ENCODE measurements around the gene NEMP1. TPM values are rescaled to one million over a fixed set of nuclear protein-coding genes. Genes with fewer than 3 reads are reported as not detected.
"Not testable (repeated sequence)": the region's sequence is repeated elsewhere in the genome, so short reads cannot be mapped to it uniquely, and the experiment has no call there.

NEMP1 gene
- total RNA-seq, 1 donor from 2014 or later, result 16.5 TPM

GRCh38 chr12:57029457-57029856 lies 49.1 kb downstream of the NEMP1 start:
- DNase-seq, result no peak

DNA sequence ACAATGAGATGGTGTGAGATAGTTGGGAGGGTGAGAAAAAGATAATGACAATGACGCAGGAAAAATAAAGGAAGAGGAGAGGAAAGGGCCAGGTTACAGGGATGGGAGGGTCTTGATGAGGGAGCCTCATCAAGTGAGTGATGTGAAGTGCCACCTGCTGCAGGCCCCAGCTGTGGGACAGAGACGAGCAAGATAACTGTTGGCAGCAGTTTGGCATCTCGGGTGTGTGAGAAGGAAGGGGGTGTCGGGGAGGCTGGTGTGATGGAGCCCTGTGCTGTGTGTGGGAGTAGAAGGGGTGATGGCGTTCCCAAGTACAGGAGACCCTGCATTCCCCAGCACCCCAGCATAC lies 50.8 kb downstream of the NEMP1 start:
- no peak for DNase-seq

GRCh38 chr12:57027011-57027804 lies 51.4 kb downstream of the NEMP1 start:
- no peak for DNase-seq

- DNase-seq, result no peak
These were observed 53.4 kb downstream of the NEMP1 start for GRCh38 chr12:57025196-57025595.

- DNase-seq, result not testable (repeated sequence)
These were observed 56.3 kb downstream of the NEMP1 start for GRCh38 chr12:57022324-57022723.

DNA sequence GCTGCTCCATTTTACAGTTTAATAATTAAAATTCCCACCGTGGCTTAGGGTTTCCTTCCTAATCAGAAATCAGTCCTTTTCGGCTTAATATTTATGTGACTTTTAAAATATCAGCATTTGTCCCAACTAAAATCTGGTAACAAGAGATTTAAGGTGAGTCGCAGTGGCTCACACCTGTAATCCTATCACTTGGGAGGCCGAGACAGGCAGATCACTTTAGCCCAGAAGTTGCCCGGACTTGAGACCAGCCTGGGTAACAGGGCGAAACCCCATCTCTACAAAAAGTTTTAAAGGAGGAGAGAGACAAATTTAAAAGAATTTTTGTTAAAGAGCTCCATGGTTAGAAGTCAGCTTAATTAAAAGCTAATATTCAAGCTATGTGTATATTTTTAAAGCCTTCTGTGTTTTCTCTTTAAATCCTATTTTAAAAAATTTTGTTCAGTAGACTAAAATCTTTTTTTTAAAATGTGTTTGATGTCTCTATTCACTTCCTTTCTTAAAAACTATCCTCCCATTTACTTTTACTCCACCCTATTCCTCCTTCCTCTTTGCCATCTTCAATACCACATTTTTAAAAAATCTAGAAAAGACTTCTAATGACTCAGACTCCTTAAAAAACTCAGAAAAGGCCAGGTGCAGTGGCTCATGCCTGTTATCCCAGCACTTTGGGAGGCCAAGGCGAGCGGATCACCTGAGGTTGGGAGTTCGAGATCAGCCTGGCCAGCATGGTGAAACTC lies 58.4 kb downstream of the NEMP1 start:
- DNase-seq, result no peak

- no peak for DNase-seq
These were observed 59.7 kb downstream of the NEMP1 start for GRCh38 chr12:57018906-57019305.

DNA sequence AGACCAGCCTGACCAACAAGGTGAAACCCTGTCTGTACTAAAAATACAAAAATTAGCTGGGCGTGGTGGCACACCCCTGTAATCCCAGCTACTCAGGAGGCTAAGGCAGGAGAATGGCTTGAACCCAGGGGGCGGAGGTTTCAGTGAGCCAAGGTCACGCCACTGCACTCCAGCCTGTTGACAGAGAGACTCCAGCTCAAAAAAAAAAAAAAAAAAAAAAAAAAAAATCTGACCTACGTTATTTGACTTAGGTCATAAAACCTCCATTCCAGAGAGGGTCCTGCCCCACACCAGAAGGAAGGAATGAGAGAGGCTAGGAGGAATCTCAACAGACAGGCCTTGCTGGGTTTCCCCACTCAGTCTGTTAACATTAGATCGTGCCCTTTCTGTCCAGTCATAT lies 60.2 kb downstream of the NEMP1 start:
- not testable (repeated sequence) for DNase-seq

- DNase-seq, result no peak
These were observed 62.2 kb downstream of the NEMP1 start, which contains the start of gene TAC3 for GRCh38 chr12:57016348-57016747. Gene TAC3 (minus strand): TSS chr12:57016529. CDS start chr12:57015797, 732 bp downstream.

- DNase-seq, result no peak
These were observed 65.8 kb downstream of the NEMP1 start for GRCh38 chr12:57012600-57013465.

DNA sequence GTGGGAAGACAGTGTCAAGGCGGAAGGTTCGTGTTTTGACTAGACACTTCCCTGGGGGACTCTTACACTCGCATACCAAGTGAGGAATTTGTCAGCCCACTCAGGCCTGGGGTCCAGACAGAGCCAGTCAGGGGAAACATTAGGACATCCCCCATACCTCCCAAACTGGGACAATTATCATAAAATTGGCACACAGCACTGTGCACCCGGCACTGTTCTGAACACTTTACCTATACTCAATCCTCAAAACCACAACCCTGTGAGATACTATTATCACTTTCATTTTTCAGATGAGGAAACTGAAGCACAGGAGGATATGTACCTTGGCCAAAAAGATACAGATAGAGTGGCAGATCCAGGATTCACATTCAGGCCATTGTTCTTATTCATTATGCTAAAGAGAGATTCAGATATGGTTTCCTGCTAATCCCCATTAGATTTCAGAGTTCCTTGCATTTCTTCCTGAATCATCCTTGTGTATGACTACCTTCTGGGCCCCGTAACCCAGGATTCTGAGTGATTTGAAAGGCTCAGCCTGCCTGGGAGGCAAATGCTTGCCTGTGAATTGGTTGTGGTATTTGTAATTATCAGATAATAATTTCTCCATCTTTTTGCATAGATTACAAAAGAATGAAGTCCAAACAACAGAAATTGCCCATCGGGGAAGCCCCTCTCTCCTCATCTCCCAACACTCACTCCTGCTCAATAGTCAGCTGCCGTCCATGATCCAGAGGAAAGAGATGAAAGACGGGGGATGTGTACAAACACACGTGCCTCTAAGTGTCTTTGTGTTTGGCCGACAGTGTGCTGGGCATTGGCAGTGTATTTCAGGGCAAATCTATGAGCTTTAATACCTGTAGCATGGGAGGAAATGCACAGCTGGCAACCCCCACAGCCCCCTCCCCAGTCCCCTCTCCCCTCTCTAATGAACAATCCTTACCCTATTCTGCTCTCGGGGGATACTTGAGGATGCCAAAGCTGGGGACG lies 66.9 kb downstream of the NEMP1 start:
- DNase-seq, result no peak

GRCh38 chr12:57010627-57011247 lies 67.9 kb downstream of the NEMP1 start:
- DNase-seq, result no peak

DNA sequence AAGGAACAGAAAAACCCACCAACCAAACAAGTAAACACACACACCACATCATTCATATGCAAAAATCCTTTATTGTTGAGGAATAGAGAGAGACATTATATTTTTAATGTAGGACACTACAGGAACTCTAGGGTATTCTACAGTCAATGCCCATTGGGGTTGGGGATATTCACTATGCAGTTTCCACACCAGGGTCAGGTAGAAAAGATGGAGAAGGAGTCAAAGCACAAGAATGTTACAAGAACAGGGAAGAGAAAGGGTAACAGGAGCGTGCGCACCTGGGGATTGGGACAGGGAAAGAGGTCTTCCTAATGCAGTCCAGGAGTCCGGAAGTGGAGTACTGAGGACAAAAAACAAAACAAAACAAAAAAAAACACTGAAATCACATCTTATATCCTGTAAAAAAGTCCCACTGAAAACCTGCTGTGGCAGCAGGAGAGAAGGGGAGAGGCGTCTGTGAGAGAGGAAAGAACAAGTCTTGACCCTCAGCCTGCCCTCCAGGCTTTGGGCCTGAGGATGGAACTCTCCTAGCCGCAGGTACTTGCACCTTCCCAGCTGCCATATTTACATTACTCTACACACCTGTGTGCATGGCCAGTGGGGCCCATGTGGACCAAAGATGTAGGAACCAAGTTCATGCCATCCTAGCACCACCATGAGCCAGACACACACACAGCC lies 68.5 kb downstream of the NEMP1 start:
- no peak for DNase-seq

- peak; percentile 75 for DNase-seq
These were observed 70.4 kb downstream of the NEMP1 start for GRCh38 chr12:57008178-57008577.

DNA sequence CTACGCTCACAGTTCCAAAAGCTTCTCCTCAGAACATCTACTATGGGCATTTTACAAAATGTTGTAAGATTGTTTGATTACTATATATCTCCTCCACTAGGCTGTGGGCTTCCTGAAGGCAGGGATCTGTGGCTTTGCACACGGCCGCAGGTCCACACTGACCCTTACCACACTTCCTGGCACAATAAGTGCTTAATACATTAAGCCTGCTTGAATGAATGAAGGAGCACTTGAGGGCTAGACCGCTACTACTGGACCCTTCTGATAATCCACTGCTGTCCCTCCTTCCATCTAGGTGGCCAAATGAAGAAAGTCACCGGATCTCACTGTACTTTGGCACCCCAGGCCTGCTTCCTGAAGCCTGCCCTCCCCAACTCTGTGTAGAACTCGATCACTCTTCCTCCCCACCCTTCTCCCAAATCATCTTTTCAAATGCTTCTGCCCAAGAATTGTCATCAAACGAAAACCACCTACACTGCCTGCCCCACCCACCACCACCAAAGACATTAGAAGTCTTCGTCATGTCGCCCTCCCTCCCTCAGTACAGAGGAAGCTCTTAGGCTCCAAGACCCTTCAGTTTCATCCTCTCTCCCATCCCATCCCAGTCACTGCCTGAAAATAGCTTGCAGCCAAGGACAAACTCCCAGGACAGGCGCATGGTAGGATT lies 71.6 kb downstream of the NEMP1 start:
- no peak for DNase-seq

DNA sequence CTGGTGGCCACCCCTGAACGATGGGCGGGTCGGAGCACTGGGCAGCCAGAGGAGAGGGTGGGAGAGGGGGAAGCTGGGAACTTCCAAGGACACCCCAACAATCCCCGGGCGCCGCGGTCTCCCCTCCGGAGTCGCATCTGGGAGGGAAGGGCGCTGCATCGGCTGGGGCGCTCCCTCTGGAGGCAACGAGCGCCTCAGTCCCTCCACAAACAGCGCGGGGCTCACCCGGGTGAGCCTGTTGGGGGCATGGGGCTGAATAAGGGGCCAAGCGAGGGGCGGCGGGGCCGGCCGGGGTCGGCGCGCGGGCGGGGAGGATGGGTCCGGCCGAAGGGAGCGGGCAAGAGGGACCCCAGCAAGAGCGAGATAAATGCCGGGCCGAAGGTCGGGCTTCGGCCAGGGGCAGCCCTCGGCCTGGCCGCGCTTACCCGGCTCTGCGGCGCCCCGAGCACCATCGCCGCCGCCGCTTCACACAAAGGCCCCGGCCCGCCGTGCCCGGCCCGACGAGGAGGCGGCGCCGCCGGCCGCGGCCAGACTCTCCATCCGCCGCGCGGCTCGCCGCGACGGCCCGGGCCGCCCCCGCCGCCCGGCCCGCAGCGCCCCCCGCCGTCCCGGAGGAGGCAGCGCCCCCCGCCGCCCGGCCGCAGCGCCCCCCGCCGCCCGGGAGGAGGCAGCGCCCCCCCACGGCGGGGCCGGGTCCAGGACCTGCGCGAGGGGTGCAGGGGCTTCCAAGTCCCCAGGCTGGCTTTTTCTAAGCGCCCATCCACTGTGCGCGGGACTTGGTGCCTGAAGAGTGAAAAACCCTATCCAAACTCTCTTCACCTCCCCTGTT lies 72.4 kb downstream of the NEMP1 start, which contains the start of gene ZBTB39:
Gene ZBTB39 (minus strand): TSS at position 567 of the 829 bp plus-strand sequence. CDS start 1,629 bp downstream, outside the sequence.
- DNase-seq, result peak; percentile 80

Measured in tongue (tissue), 2 donors.